HL-60/S4 (cell line): ENCODE results near the gene IKBKG.
"Not testable (repeated sequence)": the region's sequence is repeated elsewhere in the genome, so short reads cannot be mapped to it uniquely, and the experiment has no call there.

Source experiments
- in situ Hi-C: fragments of 300-500 bp; cut with MboI; formaldehyde crosslinking; loops from 2 replicates; pipeline ENCODE4 v1.14.3; 2022; ENCODE audit warnings: low sequenced_read_pairs

The IKBKG gene

GRCh38 chrX:154600759-154601374, 53.4 kb downstream of the IKBKG start:
- in situ Hi-C loops: no loop called here

- in situ Hi-C loops: no loop called here
Measured at GRCh38 chrX:154602226-154602625, 54.8 kb downstream of the IKBKG start.

- in situ Hi-C loops: no loop called here
Measured at GRCh38 chrX:154602766-154603437, 55.5 kb downstream of the IKBKG start.

GRCh38 chrX:154603438-154604430, 56.3 kb downstream of the IKBKG start:
- in situ Hi-C loops: no loop called here

GRCh38 chrX:154605566-154605965, 58.1 kb downstream of the IKBKG start:
- in situ Hi-C loops: no loop called here

- in situ Hi-C loops: no loop called here
Measured at GRCh38 chrX:154607370-154607769, 60.0 kb downstream of the IKBKG start.

- in situ Hi-C loops: not testable (repeated sequence)
Measured at GRCh38 chrX:154607976-154608375, 60.6 kb downstream of the IKBKG start.

- in situ Hi-C loops: not testable (repeated sequence)
Measured at GRCh38 chrX:154608823-154609222, 61.4 kb downstream of the IKBKG start.

GRCh38 chrX:154611146-154611545, 63.7 kb downstream of the IKBKG start:
- in situ Hi-C loops: not testable (repeated sequence)

- in situ Hi-C loops: not testable (repeated sequence)
Measured at GRCh38 chrX:154613586-154613985, 66.2 kb downstream of the IKBKG start.
